HFF-Myc (cell line): ENCODE measurements around the gene FXYD2.

Experiments used
- DNase-seq: peaks from one replicate; pipeline ENCODE4 v3.0.0-alpha.2; 2011; ENCODE audit warnings: low read depth; ENCODE audit errors: extremely low read depth
- H3K4me3 ChIP-seq: replicated peaks from 2 replicates; pipeline ENCODE4 v1.5.1; 2011; ENCODE audit warnings: low read depth, mild to moderate bottlenecking, control low read depth, low read length
- CTCF ChIP-seq: IDR thresholded peaks from 2 replicates; pipeline ENCODE4 v1.5.1; 2012; ENCODE audit warnings: mild to moderate bottlenecking, low read depth, low read length, control low read depth; ENCODE audit errors: missing control alignments

Gene FXYD2

GRCh38 chr11:117824571-117825537 lies at the start of gene FXYD2:
Gene FXYD2 (minus strand): TSS chr11:117824744. CDS start chr11:117824678, 66 bp downstream.
- TF ChIP-seq CTCF, result no peak
- DNase-seq, result no peak
- H3K4me3 ChIP-seq, result no peak within 1 kb of the TSS

GRCh38 chr11:117873828-117874125 lies 49.2 kb upstream of the FXYD2 start:
- TF ChIP-seq CTCF, result no peak
- H3K4me3 ChIP-seq, result no peak overlapping the region
- DNase-seq, result no peak

- DNase-seq, result no peak
- TF ChIP-seq CTCF, result no peak
- no peak overlapping the region for H3K4me3 ChIP-seq
These were observed 48.7 kb upstream of the FXYD2 start for GRCh38 chr11:117872975-117873827.

- no peak for TF ChIP-seq CTCF
- no peak overlapping the region for H3K4me3 ChIP-seq
- no peak for DNase-seq
These were observed 47.9 kb upstream of the FXYD2 start for GRCh38 chr11:117872420-117872961.

GRCh38 chr11:117871784-117872183 lies 47.2 kb upstream of the FXYD2 start:
- TF ChIP-seq CTCF, result no peak
- no peak overlapping the region for H3K4me3 ChIP-seq
- no peak for DNase-seq

GRCh38 chr11:117871160-117871559 lies 46.6 kb upstream of the FXYD2 start:
- no peak overlapping the region for H3K4me3 ChIP-seq
- no peak for DNase-seq
- no peak for TF ChIP-seq CTCF
